BE2C (cell line): Measurements from ENCODE around the gene PTPRN2.

ENCODE experiments used
- DNase-seq: peaks from one replicate; pipeline ENCODE4 v3.0.0-alpha.2; 2020
- H3K27me3 ChIP-seq: fragments of 250-450 bp; sonication (Bioruptor Pico); 2 replicates; pipeline ENCODE4 v1.5.1; 2020; ENCODE audit warnings: mild to moderate bottlenecking
- H3K36me3 ChIP-seq: fragments of 250-450 bp; sonication (Bioruptor Pico); 2 replicates; pipeline ENCODE4 v1.5.1; 2020; ENCODE audit warnings: mild to moderate bottlenecking
- H3K4me1 ChIP-seq: fragments of 250-450 bp; sonication (Bioruptor Pico); 2 replicates; pipeline ENCODE4 v1.5.1; 2020
- H3K4me3 ChIP-seq: 2 replicates; pipeline ENCODE4 v1.5.1; 2011; ENCODE audit warnings: low read depth, low read length
- H3K9me3 ChIP-seq: fragments of 250-450 bp; sonication (Bioruptor Pico); 2 replicates; pipeline ENCODE4 v1.5.1; 2020
- TF ChIP-seq, protein P1 (sequence below): IDR thresholded peaks from 2 replicates; pipeline ENCODE4 v1.5.1; 2012; ENCODE audit warnings: mild to moderate bottlenecking, low read depth, low read length

PTPRN2 gene

DNA sequence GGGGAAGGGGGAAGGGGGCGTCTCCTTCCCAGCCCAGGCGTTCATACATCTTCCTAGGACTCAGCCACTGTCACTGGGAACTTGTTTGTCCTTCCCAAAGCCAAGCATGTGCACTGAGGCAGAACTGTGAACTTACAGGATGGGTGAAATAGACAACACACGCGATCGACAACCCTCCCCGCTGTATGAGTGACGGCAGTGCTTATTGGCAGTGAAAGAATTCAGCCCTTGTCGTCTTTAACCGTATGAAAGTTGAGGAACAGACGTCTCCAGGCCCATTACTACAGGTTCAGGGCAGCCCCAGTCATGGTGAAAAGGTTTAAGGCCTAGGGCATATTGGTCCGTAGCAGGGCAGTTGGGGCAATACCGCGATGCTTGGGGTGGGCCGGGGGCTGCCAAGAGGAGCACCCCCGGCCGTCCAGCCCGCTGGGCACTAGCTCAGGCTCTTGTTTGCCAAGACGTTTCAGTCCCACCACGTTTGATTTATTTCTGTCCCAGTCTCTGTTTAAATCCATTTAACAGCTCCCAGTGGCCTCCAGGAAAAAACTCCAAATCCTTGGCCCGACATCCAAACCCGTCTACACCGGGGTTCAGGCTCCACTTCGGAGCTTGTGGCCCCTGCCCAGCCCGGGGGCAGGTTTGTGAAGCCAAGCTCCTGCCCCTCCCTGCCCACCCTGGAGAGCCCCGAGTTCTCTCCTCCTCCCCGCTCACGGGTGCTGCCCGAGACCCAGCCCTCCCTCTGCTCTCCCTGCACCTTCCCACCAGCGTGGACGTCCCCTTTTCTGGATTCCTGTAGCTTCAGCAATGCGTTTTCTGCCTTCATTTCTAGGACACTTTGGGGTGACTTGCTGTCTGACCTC, 1091.0 kb downstream of the PTPRN2 start:
- Histone ChIP-seq H3K36me3 (no peaks in the 10 kb centered on the region), H3K27me3 (no peaks in the 10 kb centered on the region), H3K4me3 (no peak overlapping the region), H3K4me1 (no peaks in the 10 kb centered on the region), H3K9me3 (no peaks in the 10 kb centered on the region)
- DNase-seq = no peak
- TF ChIP-seq, protein P1, sequence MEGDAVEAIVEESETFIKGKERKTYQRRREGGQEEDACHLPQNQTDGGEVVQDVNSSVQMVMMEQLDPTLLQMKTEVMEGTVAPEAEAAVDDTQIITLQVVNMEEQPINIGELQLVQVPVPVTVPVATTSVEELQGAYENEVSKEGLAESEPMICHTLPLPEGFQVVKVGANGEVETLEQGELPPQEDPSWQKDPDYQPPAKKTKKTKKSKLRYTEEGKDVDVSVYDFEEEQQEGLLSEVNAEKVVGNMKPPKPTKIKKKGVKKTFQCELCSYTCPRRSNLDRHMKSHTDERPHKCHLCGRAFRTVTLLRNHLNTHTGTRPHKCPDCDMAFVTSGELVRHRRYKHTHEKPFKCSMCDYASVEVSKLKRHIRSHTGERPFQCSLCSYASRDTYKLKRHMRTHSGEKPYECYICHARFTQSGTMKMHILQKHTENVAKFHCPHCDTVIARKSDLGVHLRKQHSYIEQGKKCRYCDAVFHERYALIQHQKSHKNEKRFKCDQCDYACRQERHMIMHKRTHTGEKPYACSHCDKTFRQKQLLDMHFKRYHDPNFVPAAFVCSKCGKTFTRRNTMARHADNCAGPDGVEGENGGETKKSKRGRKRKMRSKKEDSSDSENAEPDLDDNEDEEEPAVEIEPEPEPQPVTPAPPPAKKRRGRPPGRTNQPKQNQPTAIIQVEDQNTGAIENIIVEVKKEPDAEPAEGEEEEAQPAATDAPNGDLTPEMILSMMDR = no peak

DNA sequence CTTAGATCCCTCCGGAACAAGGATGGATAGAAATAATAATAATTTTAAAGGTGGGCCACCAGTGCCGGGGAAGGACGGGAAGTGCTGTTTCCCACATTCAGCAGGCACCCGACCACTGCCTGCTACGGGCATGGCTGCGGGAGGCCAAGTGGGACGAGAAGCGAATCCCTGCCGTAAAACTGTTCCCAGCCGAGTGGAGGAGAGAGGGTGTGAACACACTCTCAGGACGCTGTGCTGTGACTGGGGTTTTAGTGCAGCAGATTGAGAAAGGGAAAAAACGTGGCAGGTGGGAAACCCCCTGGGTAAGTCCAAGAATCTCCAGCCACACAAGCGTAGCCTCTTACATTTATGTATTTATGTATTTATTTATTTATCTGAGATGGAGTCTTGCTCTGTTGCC, 1092.0 kb downstream of the PTPRN2 start:
- Histone ChIP-seq H3K36me3 (no peaks in the 10 kb centered on the region), H3K27me3 (no peaks in the 10 kb centered on the region), H3K4me1 (no peaks in the 10 kb centered on the region), H3K4me3 (no peak overlapping the region), H3K9me3 (no peaks in the 10 kb centered on the region)
- DNase-seq = no peak
- TF ChIP-seq, protein P1 = no peak

DNA sequence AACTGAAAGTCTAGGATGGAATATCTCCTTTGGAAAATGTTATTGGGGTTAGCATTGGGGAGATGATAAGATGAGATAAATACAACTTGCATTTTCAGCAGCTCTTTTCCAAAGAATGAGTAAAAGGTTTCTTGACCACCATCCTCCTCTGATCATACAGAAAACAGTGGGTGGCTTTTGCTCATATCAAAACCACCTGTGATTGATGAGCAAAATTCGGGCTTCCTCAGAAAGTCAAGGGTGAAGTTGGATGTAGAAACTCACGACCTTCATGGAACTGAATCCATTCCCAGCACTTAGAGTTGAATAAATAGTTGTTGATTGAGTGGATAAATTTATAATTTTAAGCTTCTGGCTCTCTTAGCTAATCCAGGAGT, 1092.5 kb downstream of the PTPRN2 start:
- no peak for DNase-seq
- H3K4me1 ChIP-seq = no peaks in the 10 kb centered on the region
- TF ChIP-seq, protein P1 = no peak
- H3K36me3 ChIP-seq = no peaks in the 10 kb centered on the region
- H3K9me3 ChIP-seq = no peaks in the 10 kb centered on the region
- H3K27me3 ChIP-seq = no peaks in the 10 kb centered on the region
- no peak overlapping the region for H3K4me3 ChIP-seq

DNA sequence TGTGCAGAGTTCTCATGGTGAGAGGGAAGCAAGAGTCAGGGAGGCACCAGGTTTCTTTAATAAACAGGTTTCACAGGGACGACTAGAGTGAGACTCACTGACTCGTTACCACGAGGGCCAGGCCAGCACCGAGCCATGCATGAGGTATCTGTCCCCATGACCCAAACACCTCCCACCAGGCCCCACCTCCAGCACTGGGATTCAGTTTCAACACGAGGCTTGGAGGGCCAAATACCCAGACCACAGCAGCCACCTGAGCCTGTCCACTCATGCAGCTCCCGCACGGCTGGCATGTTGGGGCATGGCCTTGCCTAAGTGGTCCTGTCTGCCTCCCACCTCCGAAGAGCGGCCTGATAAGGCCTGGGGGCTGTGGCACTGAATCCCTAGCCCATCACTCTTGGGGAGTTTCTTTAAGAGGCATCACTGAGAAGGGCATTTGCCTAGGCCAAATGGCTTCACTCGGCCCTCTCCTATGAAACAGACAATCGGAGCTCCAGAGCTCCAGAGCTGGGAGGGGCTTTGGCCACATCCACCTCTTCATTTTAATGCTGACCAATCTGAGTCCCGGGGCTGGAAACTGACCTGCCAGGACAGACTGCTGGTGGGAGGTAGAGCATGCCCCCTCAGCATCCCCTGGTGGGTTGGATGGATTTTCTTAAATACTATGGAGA, 1093.0 kb downstream of the PTPRN2 start:
- Histone ChIP-seq H3K27me3 (no peaks in the 10 kb centered on the region), H3K4me3 (no peak overlapping the region), H3K4me1 (no peaks in the 10 kb centered on the region), H3K36me3 (no peaks in the 10 kb centered on the region), H3K9me3 (no peaks in the 10 kb centered on the region)
- TF ChIP-seq, protein P1 = no peak
- DNase-seq = no peak

DNA sequence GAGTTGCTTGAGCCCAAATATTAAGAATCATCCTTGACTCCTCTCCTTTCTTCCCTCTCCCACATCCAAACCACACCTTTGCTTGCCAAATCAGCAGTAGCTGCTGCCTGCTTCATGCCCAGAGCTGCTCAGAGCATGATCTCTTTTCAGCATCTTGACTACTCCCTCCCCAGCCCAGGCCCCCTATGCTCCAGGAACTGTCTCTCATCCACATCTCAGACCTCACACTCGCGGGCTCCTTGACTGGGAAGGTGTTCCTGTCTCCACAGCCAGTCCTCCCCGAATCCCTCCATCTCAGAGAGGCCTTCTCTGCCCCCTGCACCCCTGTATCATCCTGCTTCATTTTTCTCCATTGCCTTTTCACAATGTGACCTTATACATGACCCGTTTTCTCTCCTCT, 1093.8 kb downstream of the PTPRN2 start:
- TF ChIP-seq, protein P1 = no peak
- Histone ChIP-seq H3K36me3 (no peaks in the 10 kb centered on the region), H3K9me3 (no peaks in the 10 kb centered on the region), H3K4me3 (no peak overlapping the region), H3K4me1 (no peaks in the 10 kb centered on the region), H3K27me3 (no peaks in the 10 kb centered on the region)
- no peak for DNase-seq

DNA sequence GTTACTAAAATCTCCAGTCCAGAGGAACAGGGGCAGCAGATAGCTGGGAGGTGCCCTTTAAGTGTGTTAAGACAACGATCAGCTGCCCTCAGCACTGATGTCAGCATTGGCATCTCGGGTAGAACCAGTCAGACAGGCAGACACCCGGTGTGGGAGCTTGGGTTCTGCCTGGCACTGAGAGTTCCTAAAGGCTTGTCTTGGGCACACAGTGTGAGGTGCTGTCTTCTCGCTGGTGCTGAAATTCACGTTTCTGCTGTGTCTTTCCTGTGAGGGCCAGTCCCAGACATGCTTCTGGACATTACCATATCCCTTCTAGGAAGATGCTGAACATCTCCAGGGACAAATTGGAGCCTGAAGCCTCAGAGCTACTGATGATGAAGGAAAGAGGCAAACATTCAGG, 1094.6 kb downstream of the PTPRN2 start:
- Histone ChIP-seq H3K36me3 (no peaks in the 10 kb centered on the region), H3K9me3 (no peaks in the 10 kb centered on the region), H3K4me3 (no peak overlapping the region), H3K27me3 (no peaks in the 10 kb centered on the region), H3K4me1 (no peaks in the 10 kb centered on the region)
- TF ChIP-seq, protein P1 = no peak
- DNase-seq = no peak
